Bronchial epithelial cell (primary cell): ENCODE measurements around the gene PTGIS. TPM values are rescaled to one million over a fixed set of nuclear protein-coding genes. Genes with fewer than 3 reads are reported as not detected.
A peak's percentile ranks its signal among the peaks of the same experiment; 100 is the strongest.
"Not testable (repeated sequence)": the region's sequence is repeated elsewhere in the genome, so short reads cannot be mapped to it uniquely, and the experiment has no call there.

ENCODE experiments used
- DNase-seq: peaks from one replicate; pipeline ENCODE4 v3.0.0-alpha.2; 2010; ENCODE audit warnings: low read depth
- FAIRE-seq: peaks from 2 replicates; lab custom pipeline; 2011; peaks lifted over from hg19 to GRCh38; lab: Jason Lieb, UNC
- H3K27me3 ChIP-seq: 2 replicates; pipeline ENCODE4 v1.5.1; 2011; ENCODE audit warnings: low read length; ENCODE audit not compliant: control insufficient read depth, insufficient read depth
- H3K36me3 ChIP-seq: 2 replicates; pipeline ENCODE4 v1.5.1; 2011; ENCODE audit warnings: low read length; ENCODE audit not compliant: control insufficient read depth, insufficient read depth
- H3K4me3 ChIP-seq: 2 replicates; pipeline ENCODE4 v1.5.1; 2011; ENCODE audit warnings: mild to moderate bottlenecking, low read depth, low read length, control low read depth
- total RNA-seq: library from RNA; depleted of rRNA; stranded (reverse); fragments of >200 nt; gene quantifications from 2 replicates; pipeline ENCODE4 v1.2.1, GENCODE V29; 2014
- TF ChIP-seq, protein P1 (sequence below): IDR thresholded peaks from 2 replicates; pipeline ENCODE4 v1.5.1; 2011; ENCODE audit warnings: mild to moderate bottlenecking, moderate library complexity, low read length, control low read depth, inconsistent platforms; ENCODE audit not compliant: insufficient read depth, severe bottlenecking

Gene PTGIS
- total RNA-seq, 1 donor from 2014 or later, result 4.7 TPM

- Histone ChIP-seq H3K36me3 (no peaks in the 10 kb centered on the region), H3K4me3 (no peak overlapping the region), H3K27me3 (no peaks in the 10 kb centered on the region)
- TF ChIP-seq, protein P1, sequence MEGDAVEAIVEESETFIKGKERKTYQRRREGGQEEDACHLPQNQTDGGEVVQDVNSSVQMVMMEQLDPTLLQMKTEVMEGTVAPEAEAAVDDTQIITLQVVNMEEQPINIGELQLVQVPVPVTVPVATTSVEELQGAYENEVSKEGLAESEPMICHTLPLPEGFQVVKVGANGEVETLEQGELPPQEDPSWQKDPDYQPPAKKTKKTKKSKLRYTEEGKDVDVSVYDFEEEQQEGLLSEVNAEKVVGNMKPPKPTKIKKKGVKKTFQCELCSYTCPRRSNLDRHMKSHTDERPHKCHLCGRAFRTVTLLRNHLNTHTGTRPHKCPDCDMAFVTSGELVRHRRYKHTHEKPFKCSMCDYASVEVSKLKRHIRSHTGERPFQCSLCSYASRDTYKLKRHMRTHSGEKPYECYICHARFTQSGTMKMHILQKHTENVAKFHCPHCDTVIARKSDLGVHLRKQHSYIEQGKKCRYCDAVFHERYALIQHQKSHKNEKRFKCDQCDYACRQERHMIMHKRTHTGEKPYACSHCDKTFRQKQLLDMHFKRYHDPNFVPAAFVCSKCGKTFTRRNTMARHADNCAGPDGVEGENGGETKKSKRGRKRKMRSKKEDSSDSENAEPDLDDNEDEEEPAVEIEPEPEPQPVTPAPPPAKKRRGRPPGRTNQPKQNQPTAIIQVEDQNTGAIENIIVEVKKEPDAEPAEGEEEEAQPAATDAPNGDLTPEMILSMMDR, result no peak
- no peak for DNase-seq
- no peak for FAIRE-seq
These were observed 44.3 kb upstream of the PTGIS start for GRCh38 chr20:49612127-49612738.

DNA sequence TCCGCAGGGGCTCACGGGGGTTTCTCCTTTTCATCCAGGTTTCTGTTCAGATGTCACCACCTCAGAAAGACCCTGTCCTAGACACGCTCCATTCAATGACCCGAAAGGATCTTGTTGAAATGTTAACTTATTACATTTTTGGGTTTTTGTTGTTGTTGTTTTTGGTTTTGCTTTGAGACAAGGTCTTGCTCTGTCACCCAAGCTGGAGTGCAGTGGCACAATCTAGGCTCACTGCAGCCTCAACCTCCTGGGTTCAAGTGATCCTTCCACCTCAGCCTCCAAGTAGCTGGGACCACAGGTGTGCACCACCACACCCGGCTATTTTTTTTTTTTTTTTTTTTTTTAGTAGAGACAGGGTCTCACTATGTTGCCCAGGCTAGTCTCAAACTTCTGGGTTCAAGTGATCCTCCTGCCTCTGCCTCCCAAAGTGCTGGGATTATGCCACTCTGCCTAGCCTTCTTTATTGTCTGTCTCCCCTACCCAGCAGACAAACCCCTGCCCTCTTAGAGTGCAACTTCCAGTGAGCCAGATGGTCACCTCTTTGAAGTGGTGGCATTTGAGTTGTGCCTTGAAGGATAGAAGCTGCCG, 43.7 kb upstream of the PTGIS start:
- not testable (repeated sequence) for H3K4me3 ChIP-seq, DNase-seq, H3K27me3 ChIP-seq, H3K36me3 ChIP-seq, FAIRE-seq

GRCh38 chr20:49610691-49611538, 43.0 kb upstream of the PTGIS start:
- no peak overlapping the region for H3K4me3 ChIP-seq
- no peak for DNase-seq

GRCh38 chr20:49608752-49609670, 41.1 kb upstream of the PTGIS start:
- FAIRE-seq, result no peak
- no peak overlapping the region for H3K4me3 ChIP-seq
- TF ChIP-seq, protein P1, result peak; percentile 99

More at GRCh38 chr20:49610691-49611538, 43.0 kb upstream of the PTGIS start:
- TF ChIP-seq, protein P1, result peak; percentile 99
- Histone ChIP-seq H3K36me3 (no peaks in the 10 kb centered on the region), H3K27me3 (no peaks in the 10 kb centered on the region)
- no peak for FAIRE-seq

GRCh38 chr20:49607568-49607967, 39.6 kb upstream of the PTGIS start:
- DNase-seq, result no peak
- TF ChIP-seq, protein P1, result no peak
- Histone ChIP-seq H3K4me3 (no peak overlapping the region), H3K27me3 (no peaks in the 10 kb centered on the region), H3K36me3 (no peaks in the 10 kb centered on the region)
- no peak for FAIRE-seq

More at GRCh38 chr20:49608752-49609670, 41.1 kb upstream of the PTGIS start:
- Histone ChIP-seq H3K27me3 (no peaks in the 10 kb centered on the region), H3K36me3 (no peaks in the 10 kb centered on the region)
- peak; percentile 34 for DNase-seq
